HG03064 (cell line): Measurements from ENCODE around the gene B4GALNT3.

Experiments used
- ATAC-seq: cut with Tn5 transposase; IDR thresholded peaks from one replicate; pipeline ENCODE4 v1.9.1; 2021; ENCODE audit warnings: low read depth; ENCODE audit not compliant: unreplicated experiment

B4GALNT3 gene

GRCh38 chr12:587132-588023, 127.6 kb downstream of the B4GALNT3 start:
- no peak for ATAC-seq

GRCh38 chr12:588024-588322, 128.2 kb downstream of the B4GALNT3 start:
- no peak for ATAC-seq

GRCh38 chr12:588646-589045, 128.9 kb downstream of the B4GALNT3 start:
- ATAC-seq: no peak

GRCh38 chr12:590206-590750, 130.5 kb downstream of the B4GALNT3 start:
- ATAC-seq: no peak

- ATAC-seq: no peak
Observed at GRCh38 chr12:591167-592023, 131.7 kb downstream of the B4GALNT3 start.

- no peak for ATAC-seq
Observed at GRCh38 chr12:592024-592505, 132.3 kb downstream of the B4GALNT3 start.

- ATAC-seq: no peak
Observed at GRCh38 chr12:593396-594270, 133.9 kb downstream of the B4GALNT3 start.

- no peak for ATAC-seq
Observed at GRCh38 chr12:597926-598568, 138.3 kb downstream of the B4GALNT3 start.

- no peak for ATAC-seq
Observed at GRCh38 chr12:599756-600155, 140.0 kb downstream of the B4GALNT3 start.

GRCh38 chr12:601976-602699, 142.4 kb downstream of the B4GALNT3 start:
- ATAC-seq: no peak

- no peak for ATAC-seq
Observed at GRCh38 chr12:602700-603068, 142.9 kb downstream of the B4GALNT3 start.

- no peak for ATAC-seq
Observed at GRCh38 chr12:604956-605355, 145.2 kb downstream of the B4GALNT3 start.

- no peak for ATAC-seq
Observed at GRCh38 chr12:607541-608001, 147.8 kb downstream of the B4GALNT3 start.

GRCh38 chr12:608413-608812, 148.7 kb downstream of the B4GALNT3 start:
- no peak for ATAC-seq

- ATAC-seq: no peak
Observed at GRCh38 chr12:608921-609320, 149.2 kb downstream of the B4GALNT3 start.

GRCh38 chr12:611721-612120, 152.0 kb downstream of the B4GALNT3 start:
- no peak for ATAC-seq

- no peak for ATAC-seq
Observed at GRCh38 chr12:612293-612692, 152.6 kb downstream of the B4GALNT3 start.

- no peak for ATAC-seq
Observed at GRCh38 chr12:612886-613285, 153.1 kb downstream of the B4GALNT3 start.
